HG03565 (cell line): ENCODE data around the gene TECPR2.

Experiments
- ATAC-seq: cut with Tn5 transposase; IDR thresholded peaks from one replicate; pipeline ENCODE4 v1.9.1; 2021; ENCODE audit warnings: mild to moderate bottlenecking, moderate library complexity; ENCODE audit not compliant: unreplicated experiment

The TECPR2 gene

GRCh38 chr14:102464006-102464405 is 101.3 kb downstream of the TECPR2 start:
- no peak for ATAC-seq

- ATAC-seq: no peak
Observed at GRCh38 chr14:102464846-102465341, 102.2 kb downstream of the TECPR2 start.

GRCh38 chr14:102469261-102469660 is 106.5 kb downstream of the TECPR2 start:
- ATAC-seq: no peak

DNA sequence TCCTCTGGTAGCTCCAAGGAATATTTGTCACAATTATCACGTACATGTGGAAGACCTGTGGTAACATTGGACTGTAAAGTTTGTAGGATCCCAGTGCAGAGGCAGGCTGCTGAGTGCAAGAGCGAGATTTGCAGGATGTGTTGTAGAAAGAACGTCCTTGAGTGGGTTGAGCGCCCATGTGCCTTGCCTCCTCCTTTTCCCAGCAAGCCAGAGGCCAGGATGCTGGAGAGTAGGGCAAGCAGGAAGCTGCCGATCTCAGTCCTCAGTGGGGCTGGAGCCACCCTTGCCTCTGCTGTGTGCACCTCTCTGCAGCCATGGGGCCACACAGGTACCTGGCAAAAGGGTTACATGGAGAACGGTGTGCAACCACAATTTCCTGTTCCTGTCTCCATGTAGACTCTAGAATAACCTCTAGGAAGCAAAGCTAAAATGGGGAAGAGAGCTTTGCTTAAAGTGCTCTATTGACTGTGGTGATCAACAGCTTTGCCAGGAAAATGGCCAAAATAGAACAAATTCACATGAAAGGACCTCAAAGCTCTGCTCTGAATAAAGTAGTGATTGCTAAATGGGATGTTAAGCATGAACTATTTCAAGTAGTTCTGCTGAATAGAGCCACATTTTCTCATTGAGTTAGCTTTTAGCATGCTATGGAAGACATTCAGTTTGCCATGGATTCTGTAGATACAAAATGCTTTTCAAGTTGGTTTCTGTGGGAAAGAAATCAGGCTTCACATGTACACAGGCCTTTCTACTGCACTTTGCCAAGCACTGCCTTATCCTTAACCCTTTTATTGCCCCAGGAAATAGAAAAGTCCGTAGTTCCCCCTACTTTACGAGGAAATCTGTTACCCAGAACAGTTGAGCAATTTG is 109.4 kb downstream of the TECPR2 start:
- no peak for ATAC-seq

DNA sequence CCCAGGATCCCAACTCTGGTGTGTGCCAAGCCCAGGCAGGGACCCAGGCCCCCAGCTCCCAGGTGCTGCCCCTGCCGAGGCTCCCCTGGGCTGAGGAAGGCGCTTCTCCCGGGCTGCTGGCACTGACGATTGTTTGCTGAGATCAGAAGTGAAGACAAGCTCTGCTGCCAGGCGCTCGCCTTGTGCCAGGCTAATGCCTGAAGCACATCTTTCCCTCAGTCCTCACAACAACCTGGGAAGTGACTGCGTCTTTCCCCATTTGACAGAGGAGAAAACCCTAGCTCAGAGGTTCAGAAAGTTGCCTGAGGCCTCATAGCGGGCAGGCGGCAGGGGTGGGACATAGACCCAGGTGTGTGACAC is 110.0 kb downstream of the TECPR2 start:
- ATAC-seq: no peak

- ATAC-seq: no peak
Observed at GRCh38 chr14:102473559-102473958, 110.8 kb downstream of the TECPR2 start.

GRCh38 chr14:102474934-102475333 is 112.2 kb downstream of the TECPR2 start:
- ATAC-seq: no peak

DNA sequence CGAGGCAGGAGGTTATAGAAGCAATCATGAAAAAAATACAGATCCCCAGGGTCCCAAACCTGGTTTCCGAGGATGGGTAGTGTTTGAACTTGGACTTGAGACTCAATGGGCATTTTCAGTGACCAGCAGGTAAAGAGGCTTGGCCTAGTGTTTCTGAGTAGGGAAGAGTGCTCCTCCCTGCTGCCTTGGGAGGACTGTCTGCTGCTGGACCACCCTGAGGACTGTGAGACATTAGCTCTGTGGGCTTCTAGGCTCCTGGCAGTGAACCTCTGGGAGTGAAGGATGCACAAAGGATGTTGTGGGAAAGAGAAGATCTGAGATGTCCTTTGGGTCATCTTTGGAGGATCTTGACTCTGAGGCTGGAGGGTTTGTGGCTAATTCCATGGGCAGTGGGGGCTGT is 116.4 kb downstream of the TECPR2 start:
- ATAC-seq: no peak

- no peak for ATAC-seq
Observed at GRCh38 chr14:102479777-102480176, 117.0 kb downstream of the TECPR2 start.

- ATAC-seq: no peak
Observed at GRCh38 chr14:102481371-102481770, 118.6 kb downstream of the TECPR2 start.

GRCh38 chr14:102481791-102482238 is 119.1 kb downstream of the TECPR2 start:
- ATAC-seq: no peak

- no peak for ATAC-seq
Observed at GRCh38 chr14:102484316-102484715, 121.6 kb downstream of the TECPR2 start.

DNA sequence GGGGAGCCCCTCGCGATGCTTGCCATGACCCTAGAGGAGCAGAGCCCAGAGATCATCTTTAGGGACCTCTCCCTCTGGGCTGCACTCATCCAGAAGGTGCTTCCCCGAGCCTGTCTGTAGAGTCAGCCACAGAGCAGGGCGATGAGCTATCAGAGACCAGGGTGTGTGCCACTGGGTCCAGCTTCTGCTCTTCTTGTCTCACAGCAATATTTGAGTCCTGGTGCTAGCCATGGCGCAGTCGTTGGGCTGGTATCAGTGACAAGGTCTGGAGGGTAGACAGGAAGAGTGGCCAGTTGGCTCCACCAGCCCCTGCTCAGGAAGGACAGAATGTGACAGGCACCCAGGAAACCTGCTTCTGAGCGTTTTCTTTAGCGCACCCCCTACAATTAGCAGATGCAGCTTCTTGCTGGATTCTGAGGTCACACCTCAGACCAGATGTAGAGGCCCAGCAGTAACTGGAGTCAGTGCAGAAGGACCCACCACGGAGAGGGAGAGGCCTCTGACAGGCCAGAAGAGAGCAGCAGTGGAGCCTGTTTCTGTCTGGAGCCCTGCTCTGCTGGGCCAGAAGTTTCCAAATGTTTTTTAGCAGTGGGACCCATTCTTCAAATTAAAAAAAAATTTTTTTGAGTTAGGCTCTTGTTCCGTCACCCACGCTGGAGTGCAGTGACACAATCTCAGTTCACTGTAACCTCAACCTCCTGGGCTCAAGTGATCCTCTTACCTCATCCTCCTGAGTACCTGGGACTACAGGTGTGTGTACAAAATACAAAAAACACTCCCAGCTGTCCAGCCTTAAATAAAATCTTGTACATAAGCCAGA is 123.2 kb downstream of the TECPR2 start:
- no peak for ATAC-seq

GRCh38 chr14:102486513-102487203 is 123.9 kb downstream of the TECPR2 start:
- no peak for ATAC-seq

GRCh38 chr14:102487204-102487577 is 124.5 kb downstream of the TECPR2 start:
- ATAC-seq: no peak

DNA sequence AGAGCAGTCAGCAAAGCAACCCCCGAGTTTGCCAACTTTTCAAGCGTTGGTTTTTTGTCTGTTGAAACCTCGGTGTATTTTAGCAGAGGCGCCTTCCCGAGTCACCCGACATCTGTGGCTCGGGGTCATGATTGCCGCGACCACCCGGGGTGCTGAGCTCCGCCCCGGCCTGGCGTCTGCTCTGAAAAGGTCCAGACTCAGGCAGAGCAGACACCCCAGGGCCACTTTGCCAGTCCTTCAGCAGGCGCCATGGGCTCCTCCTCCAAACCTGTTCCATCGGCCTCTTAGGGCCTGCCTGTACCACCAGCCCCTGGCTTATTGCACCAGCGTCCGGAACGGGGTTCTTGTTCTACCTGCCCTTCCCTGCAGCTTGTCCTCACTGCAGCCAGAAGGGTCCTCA is 127.7 kb downstream of the TECPR2 start:
- no peak for ATAC-seq

GRCh38 chr14:102491366-102491765 is 128.6 kb downstream of the TECPR2 start:
- ATAC-seq: no peak

DNA sequence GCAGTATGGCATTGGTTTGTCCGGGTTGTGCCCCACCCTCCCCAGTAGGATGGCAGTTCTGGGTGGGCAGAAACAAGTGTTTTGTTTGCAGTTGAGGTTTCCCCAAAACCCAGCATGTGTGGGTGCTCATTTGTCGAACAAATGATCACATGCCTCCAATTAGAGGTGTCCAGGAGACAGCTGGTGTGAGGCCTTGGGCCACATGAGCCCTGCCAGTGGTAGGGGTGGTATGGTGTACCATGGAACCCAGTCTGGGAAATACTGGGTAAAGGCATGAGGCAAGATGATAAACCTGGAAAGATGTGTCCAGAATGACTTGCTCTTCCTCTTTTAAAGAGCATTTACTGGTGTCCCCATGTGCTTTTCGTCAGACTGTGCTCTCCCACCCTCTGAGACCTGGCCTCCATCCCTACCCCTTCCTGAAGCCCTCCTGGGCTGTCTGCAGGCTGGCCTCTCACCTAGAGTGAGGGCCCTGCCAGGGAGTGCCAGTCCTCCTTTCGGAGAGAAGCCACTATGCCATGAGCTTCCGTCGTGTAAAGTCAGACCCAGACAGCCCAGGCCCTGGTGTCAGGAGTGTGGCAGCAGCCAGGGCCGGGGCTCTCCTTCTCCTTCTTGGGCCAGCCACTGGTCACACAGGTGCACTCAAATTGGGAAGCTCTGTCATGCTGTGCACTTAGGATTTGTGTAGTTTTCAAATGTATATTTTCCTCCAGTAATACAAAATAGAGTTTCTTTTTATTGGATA is 129.2 kb downstream of the TECPR2 start:
- ATAC-seq: no peak

GRCh38 chr14:102492531-102492910 is 129.8 kb downstream of the TECPR2 start:
- ATAC-seq: no peak

DNA sequence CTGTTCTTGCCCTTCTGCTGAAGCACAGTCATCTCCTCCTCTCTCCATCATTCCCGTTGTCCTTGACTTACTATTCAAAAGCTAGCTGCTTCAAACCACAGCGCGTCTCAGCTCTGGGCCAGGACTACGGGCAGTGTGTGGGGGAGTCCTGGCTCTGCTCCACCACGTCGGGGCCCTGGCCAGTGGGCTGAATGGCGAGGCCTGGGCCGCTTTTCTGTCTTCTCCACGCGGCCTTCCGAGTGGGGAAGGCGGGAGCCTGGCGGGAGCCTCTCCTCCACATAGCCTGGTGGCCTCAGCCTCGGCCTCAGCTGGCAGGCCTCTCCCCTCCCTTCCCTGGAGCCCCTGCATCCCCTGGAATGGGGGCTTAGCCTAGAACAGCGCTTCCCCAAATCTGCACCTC is 130.4 kb downstream of the TECPR2 start:
- ATAC-seq: no peak

DNA sequence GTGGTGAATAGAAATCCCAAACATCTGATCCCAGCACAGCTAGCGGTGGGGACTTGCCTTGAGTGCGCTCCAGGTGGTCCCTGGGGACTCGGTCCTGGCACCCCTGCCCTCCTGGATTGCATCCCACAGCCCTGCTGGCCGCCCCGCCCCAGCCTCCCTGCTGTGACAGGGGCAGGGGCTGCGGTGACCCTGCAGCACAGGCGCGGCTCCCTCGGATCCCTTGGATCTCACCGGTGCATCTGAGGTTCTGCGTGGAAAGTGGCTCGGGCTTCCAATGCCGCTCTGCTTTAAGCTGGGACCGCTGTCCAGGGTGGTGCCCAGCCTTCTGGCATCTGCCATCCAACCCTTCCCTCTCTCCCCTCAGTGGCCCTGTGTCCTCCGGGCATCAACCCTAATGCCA is 130.8 kb downstream of the TECPR2 start:
- ATAC-seq: no peak
